OCI-LY3 (cell line): Measurements from ENCODE around the gene CCDC50.

Experiments used
- CTCF ChIP-seq: fragments of 200-600, 300-600 bp; sonication (generic); IDR thresholded peaks from 2 replicates; pipeline ENCODE4 v1.5.1; 2014; ENCODE audit warnings: antibody characterized with exemption, low read length, low read depth
- EZH2phosphoT487 ChIP-seq: fragments of 200-600 bp; shearing (Covaris generic); IDR thresholded peaks from 2 replicates; pipeline ENCODE4 v1.6.1; 2018; ENCODE audit warnings: antibody characterized with exemption, mixed run types, low read depth

- TF ChIP-seq CTCF: no peak
- no peak for TF ChIP-seq EZH2phosphoT487
These were observed 1.7 kb upstream of the CCDC50 start for GRCh38 chr3:191327526-191327925.
